MV-4-11 (cell line): ENCODE measurements around the gene SGPL1.

ENCODE experiments used
- DNase-seq: peaks from one replicate; lab custom pipeline; 2025; lab: John Stamatoyannopoulos, UW

The SGPL1 gene

DNA sequence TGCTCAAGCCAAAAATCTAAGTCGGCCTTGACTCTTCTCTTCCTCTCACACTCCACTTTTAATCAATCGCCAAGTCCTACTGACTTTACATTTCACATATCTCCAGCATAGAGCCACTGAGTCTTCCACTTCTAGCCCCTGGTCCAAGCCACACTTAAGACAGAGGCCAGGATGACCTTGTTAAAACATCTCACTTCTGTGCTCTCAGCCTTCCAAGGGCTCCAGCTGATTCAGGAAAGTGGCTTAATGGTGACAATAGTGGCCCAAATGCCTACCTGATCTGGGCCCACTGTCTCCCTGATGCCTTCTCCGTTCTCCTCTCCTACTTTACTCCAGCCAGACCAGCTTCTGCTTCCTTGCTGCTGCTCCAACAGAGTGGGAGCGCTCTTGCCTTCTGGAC is 35.0 kb upstream of the SGPL1 start:
- no peak for DNase-seq

DNA sequence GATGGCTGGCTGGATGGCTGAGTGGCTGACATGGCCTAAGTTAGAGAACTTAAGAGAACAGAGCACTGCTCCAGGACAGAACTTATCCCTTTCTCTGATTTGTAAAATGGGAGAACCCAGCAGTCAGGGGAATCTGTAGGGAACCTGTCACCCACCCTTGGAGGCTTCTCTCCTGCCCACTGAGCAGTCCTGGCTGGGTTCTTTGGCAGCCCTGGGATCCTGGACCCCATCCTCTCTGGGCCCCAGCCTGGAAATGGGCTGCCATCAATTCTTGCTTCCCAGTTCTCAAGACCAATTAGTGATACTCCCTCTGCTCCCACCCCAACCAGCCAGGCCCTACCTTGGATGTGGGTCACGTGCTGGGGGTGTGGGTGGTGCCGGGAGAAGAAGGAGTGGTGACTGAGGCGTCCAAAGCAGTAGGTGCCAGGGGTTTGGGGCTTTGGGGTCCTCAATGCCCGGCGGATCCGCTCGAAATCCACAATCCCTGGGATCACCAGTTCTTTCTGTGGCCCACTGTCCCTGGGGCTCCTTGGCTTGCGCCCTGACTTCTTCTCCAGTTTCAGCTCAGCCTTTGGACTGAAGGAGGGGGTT is 34.2 kb upstream of the SGPL1 start:
- no peak for DNase-seq

DNA sequence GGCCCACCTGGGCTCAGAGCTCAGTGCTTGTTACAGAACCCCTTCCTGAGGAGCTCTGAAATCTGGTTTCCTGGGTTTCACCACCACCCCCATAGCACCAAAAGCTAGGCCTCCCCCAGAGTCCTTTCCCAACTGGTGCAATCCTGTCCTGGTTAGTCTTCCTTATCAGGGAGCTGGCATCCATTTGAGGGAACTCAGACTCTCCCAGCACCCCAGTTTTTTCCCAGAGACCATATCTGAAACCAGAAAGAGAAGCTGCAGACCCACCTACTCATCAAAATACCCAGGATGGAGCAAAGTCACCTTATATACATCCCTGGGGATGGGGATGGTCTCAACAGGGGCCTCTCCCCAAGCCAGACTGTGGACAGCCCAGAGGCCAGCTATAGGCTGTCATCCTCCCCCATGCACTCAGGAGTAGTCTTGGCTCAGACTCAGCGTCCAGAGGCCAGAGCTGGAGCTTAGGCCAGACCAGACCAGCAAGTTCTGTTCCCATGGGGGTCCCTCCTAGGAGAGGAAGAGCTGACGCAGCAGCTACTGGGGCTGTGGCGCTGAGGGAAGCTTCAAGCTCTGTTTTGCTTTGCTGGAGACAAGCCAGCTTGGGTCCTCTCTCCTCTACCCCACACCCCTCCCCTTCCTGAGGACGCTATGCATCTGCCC is 33.5 kb upstream of the SGPL1 start:
- DNase-seq = no peak

DNA sequence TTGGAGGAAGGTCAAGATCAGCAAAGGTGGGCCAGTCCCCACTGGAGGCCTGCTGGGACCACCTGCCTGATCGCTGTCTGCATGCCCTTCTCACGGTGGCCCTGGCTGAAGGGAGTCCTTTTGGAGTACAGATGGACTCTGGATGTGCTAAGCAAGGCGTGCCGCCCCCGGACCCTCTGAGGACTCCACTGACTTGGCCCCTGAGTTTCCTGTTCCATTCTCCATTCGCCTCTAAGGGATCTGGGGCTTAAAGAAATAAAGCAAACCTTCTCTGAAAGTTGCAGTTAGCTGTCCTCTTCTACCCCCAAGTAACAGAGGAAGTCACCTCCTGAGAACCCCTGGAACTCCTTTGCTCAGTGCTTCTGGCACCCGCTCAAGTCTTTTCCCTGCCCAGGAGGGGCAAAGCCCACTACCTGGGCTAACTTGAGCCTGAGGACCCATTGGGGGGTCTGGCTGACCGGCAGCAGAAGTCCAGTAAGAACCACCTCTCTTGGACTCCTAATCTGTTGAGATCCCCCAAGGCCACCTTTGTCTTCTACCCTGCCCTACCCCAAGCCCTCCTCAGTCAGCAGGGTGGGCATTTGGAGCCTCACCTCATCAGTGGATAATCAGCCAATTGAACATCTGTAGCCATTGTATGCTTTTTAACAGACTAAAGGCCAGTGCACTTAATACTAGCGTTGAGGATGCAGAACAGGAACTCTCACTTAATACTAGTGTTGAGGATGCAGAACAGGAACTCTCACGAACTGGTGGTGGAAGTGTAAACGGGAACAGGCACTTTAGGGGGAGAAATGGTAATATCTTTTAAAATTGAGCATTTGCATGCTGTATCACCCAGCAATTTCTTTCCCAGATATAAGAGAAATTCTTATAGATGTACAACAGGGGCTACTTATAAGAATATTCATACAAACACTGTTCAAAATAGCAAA is 32.7 kb upstream of the SGPL1 start:
- DNase-seq = peak; percentile 40

DNA sequence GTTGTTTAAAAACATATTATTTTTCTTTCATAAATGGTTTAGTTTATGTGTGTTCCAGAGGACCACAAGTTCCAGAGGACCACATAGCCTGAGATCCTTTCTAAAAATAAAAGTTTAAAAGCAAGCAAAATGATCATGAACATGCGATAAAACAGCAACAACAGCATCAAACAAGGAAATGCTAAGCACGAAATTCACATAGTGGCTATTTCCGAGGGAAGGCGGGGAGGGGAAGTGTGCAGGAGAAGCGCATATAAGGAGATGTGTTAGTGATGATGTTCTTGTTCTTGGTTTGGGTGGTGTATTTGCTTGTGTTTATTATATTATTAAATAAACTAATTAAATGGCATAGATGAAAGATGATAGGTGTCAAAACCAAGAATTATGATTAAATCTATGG is 31.7 kb upstream of the SGPL1 start:
- DNase-seq = peak; percentile 13

DNA sequence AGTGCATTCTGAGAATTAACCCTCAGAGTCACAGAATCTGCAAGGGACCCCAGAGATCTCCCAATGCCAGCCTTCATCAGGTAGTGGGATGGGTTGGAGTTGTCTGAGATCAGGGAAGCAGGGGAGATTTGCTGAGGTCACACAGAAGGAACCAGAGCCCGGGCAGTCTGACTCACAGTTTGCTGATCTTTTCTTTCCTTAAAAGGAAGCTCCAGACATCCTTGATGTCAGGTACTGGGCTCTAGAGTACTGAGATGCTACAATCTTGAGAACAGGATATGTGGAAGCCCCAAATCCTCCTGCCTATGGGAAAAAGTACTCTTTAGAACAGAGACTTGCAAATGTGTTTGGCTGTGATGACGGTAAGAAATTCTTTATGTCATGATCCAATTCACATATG is 31.3 kb upstream of the SGPL1 start:
- peak; percentile 10 for DNase-seq

DNA sequence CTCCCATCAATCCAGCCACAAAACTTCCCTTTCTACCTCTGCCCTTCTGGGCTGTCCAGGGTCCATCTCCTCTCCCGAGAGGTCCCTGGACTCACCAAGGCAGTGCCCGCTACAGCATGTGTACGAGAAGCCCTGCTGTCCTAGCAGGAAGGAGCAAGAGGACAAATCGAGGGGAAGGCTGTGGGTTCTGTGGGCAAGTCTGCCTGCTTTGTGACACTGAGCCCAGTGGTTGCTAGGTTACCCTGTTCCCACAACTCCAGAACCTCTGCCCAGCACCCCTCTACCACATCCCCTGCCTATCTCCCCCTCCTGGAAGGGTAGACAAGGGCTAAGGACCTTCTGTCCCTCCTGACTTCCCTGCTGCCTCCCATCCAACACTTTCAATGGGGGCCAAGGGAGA is 30.6 kb upstream of the SGPL1 start, which contains the start of gene TBATA:
TSS of gene TBATA (minus strand) at position 188 of the 400 bp plus-strand sequence. CDS start 1,998 bp downstream, outside the sequence.
- DNase-seq = peak; percentile 77

DNA sequence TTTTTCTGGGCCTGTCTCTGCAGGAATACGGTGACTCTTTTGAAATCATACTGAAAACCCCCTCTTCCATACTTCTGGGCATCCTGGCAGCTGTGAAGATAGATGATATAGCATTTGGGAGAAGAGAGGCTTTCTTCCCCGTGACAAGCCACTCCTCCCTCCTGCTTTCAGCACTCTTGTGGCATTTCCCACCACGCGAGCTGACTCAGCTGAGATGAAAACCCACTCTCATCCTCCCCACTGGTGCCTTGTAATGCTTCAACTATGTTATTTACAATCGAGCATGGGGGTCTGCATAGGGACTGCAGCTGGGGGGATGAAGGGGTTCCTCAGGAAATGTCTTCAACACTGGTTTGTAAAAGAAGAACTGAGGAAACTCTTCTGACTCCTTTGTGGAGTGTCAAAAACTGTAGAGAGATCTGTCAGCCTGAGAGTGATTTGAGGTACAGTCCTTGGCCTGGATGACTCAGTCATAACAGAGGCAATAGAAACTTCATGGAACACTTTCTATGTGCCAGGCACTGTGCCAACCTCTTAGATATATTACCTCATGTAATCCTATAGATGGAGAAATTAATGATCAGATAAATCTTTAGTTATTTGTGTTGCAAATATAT is 28.8 kb upstream of the SGPL1 start:
- DNase-seq = peak; percentile 56

DNA sequence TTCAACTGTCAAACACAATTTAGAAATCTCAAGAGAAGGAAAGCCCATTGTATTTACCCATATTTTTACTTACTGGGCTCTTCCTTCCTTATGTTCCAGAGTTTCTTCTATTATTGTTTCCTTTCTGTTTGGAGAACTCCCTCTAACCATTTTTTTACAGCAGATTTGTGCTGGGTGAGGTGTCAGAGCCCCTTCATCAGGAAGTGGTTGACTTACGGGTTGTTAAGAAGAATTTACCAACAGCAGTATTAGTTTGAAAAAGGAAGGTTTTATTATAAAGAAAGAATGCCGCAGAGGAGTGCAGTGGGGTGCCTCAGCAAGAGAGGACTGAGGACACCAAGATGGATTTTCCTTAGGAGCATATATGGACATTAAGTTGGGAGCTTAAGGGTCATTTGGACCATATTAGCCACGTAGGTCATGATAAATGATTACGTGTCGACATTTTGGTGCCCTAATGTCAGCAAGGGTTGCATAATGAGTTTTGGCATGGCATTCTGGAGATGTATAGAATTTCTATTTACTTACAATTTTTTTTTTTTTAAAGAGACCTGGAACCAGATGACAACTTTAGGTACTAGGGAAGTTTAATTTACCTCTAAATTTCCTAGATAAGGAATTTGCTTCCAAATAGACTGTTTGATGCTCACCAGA is 24.2 kb upstream of the SGPL1 start:
- DNase-seq = no peak

DNA sequence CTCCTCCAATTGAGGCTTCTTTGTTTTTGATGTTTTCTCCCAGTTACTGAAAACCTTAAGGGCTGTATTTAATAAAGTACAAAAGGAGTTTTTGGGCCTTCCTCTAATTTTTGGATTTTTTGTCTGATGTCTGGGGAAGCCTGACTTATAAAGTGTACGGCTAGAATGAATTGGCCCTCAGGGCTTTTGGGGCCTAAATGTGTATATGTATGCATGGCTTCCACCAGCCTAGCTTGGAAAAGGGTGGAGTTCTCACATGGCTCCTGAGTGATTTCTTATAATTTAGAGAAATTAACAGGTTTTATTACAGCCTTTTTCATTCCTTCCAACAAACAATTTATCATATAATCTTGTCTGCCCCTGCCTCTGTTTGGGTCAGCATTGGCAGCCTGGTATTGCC is 20.1 kb upstream of the SGPL1 start:
- DNase-seq = no peak

DNA sequence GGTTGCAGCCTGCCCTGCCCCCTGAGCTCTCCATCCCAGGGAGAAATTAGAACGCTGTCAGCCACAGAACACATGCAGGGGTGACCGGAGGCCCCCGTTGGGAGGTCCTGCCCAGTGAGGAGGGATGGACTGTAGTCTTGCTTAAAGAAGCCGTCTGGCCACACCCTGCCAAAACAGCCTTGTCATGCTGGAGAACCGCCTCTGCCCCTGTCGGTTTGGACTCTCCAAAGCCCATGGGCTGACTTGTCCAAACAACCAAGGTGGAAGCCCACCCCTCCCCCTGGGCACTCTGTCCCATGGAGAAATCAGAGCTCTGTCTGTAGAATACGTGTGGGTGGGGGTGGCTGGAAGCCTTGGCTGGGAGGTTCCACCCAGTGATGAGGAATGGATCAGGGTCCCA is 17.9 kb upstream of the SGPL1 start:
- DNase-seq = no peak

DNA sequence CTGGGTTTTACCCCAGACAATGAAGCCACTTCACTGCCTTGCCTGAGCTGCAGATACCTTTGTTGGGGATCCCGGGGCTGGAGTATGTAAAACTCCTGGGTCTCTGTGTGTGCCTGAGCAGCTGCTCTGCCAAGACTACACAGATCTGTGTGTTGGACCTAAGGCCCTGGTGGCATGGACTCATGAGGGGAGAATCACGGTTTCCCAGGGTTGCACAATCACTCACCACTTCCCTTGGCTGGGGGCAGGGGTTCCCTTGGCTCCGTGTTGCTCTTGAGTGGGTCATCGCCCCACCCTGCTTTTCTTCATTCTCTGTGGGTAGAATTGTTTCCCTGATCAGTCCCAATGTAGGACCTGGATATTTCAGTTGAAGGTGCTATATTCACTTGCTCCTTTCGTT is 16.6 kb upstream of the SGPL1 start:
- DNase-seq = peak; percentile 79

DNA sequence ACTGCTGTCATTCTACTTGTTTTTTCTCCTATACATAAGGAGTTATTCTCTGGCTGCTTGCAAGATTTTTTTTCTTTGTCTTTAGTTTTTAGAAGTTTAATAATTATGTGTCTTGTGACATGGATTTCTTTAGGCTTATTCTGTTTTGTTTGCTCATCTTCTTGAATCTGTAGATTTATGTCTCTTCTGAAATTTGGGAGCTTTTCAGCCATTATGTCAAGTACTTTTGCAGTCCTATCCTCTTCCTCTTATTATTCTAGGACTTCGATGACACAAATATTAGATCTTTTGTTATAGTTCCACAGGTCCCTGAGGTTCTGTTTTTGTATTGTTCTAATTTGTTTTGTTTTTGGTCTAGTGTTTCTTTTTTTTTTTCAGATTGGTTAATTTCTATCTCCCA is 13.9 kb upstream of the SGPL1 start:
- no peak for DNase-seq

DNA sequence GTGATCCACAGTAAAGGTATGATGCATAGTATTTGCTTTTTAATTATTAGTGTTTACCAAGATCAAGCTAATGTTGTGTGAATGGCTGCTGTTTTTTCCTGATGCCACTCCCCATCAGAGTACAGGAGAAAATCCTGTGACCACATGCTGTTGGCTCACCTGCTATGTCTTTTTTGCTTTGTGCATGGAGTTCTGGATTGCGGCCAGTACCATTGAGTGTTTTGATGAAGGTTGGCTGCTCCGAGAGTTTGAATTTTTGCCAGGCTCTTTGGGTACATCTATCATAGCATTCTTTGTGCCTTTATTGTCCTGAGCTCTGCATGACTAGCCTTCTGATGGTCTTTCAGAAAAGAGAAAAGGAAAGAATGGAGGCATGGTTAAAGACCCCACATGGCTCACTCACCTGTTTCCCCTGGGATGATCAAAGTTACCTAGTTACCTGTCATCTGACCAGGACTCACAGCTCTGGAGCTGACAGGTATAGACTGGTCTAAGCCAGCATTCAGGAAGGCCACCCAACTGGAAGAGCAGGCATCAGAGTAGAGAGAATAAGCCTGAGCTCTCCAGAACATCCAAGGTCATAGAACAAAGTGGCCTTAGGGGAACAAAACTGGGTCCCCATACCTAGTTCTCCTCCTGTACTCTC is 11.8 kb upstream of the SGPL1 start:
- DNase-seq = no peak

DNA sequence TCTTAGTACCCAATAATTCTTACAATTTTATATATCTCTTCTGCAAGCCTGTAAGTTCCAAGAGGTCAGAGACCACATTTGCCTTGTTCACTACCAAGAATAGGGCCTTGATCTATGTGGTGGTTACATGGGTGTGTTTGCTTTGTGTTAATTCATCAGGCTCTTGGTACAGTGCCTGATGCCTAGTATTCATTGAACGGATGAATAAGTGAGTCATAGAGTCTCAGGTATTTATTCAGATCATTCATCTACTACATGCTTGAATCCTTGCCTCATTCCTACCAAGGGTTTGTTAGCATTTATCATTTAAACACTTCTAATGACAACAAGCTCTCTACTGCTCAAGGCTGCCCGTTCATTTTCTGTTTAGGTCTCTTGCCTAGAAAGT is 11.3 kb upstream of the SGPL1 start:
- no peak for DNase-seq

DNA sequence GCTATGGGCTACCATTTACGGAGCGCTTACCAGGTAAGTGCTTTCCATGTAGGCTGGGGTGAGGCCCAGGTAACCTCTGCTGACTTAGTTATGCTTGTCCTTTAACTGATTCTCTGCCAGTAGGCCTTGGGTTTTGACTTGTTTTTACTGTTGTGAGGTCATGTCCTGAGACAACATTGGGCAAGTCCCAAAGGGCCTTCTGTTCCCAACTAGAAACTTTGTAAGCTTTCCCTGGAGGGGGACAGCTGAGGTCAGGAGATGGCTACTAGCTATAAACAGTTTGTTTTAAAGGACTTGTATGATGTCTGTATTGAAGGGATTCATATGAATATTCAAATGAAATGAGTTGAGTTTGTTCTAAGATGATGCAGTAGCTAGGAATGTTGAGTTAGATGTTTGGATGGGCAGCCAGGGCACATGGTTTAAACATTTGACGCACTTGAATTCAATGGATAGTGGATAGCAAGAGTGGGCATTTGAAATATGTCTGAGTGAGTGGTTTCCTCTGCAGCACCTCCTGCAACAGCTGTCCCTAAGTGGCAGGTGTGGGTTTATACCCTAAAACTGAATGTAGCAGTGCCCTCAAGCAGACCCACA is 10.0 kb upstream of the SGPL1 start:
- DNase-seq = no peak

DNA sequence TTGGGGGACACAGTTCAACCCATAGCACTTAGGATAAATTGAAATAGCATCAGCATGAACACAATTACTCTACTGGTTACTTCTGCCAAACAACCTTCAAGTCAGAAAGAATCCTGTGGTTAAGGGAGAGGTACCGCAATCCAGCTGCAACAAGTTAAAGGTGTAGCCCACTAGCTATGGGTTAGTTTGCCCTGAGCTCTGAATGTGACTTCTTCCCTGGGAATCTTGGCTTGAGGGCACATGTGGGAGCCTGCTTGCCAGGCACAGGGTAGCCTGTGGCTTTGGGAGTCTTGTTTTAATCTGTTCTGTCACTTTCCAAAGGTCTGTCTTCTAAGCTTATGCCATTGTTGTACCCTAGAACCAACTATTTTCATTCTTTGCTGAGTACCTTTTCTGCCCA is 8.9 kb upstream of the SGPL1 start:
- no peak for DNase-seq

DNA sequence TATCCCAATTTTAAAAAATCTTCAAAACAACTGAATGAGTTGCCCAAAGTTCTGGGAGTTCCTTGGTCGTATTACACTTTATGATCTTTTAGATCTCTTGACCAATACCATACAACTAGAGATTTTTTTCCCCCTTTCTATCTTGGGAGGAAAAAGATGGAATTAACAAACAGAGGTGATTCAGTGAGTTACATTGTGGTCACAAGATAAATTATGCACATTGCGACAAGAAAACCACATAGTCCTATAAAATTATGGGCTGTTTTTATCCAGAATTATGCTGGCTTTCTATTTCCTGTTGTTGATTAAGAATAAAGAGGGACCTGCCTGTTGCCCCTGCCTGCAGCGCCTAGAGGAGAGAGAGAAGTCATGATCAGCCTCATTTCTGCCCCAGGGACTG is 8.2 kb upstream of the SGPL1 start:
- DNase-seq = peak; percentile 0

DNA sequence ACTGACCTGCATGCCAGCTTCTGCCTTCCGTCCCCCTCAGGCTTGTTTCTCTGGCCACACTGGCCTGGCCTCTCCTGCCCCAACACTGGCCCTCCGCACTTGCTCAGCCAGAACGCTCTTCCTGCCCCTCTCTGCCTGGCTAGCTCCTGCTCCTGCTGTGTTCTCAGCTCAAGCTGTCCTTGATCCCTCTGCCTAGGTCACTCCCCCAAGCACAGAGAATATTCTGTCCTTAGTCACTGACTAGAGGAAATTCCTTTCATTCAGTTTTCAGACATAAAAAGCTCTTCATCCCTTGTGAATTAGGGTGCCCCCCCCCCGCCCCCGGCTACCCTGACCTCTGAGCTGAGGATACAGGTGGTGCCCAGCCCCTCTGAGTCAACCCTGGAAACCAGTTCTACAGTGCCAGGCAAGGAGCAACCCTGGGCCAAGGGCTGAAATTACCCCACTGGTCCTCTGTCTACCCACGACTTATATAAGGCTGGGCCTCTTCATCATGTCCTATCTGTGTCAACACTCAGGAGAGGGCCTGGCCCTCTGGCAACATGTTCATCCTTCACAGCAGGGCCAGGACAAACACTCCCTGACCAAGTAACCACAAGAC is 6.6 kb upstream of the SGPL1 start:
- DNase-seq = no peak

DNA sequence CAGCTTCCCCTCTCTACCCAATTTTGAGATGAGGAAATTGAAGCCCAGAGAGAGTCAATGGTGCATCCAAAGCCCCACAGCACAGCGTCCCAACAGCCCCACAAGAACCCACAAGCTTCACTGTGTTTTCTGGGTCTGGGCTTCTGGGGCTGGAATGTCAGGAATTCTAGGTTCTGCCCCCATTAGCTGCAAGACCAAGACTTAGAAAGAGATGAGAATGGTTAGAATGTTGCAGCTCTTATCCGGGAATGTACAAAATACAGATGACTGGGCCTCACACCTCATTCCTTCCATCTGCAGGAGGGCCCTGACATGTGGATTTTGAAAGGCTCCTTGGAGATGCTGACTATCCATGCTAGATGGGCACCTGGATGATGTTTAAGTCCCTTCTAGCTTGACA is 6.0 kb upstream of the SGPL1 start:
- DNase-seq = no peak

DNA sequence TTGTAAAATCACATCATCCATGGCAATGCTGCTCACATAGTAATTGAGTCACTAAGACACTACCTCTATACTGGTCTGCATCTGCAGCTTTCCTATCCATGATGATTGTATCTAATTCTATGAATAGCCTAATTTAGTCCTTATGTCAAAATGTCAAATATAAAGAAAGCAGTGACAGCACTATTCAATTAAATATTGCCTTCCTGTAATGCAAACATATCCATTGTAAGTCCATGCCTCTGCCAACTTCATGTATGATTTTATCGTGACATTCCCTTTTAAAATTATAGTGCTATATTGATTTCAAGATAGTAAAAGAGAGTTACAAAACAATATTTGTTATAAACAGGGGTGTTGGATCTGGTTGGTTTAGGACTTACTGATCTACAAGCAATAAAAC is 4.8 kb upstream of the SGPL1 start:
- no peak for DNase-seq
